SK-N-SH (cell line): ENCODE measurements around the gene PPP1R14D.

Experiments used
- ELF1 ChIP-seq: IDR thresholded peaks from 2 replicates; pipeline ENCODE4 v1.4.0; 2012
- PBX3 ChIP-seq: IDR thresholded peaks from 2 replicates; pipeline ENCODE4; 2012

GRCh38 chr15:40775007-40775406 is 53.5 kb downstream of the PPP1R14D start:
- TF ChIP-seq PBX3 (no peak), ELF1 (no peak)
